Osteoblast (primary cell): ENCODE results near the gene MMP27. TPM values are rescaled to one million over a fixed set of nuclear protein-coding genes. Genes with fewer than 3 reads are reported as not detected.
A peak's percentile ranks its signal among the peaks of the same experiment; 100 is the strongest.

ENCODE experiments used
- DNase-seq: peaks from one replicate; pipeline ENCODE4 v3.0.0; 2011; ENCODE audit warnings: low spot score, mixed read lengths; ENCODE audit not compliant: insufficient read length; ENCODE audit errors: missing footprints
- H2AFZ ChIP-seq: 2 replicates; pipeline ENCODE4 v1.6.0; 2011; ENCODE audit warnings: mild to moderate bottlenecking, low read length
- H3K27ac ChIP-seq: 2 replicates; pipeline ENCODE4 v1.5.1; 2011; ENCODE audit warnings: mild to moderate bottlenecking, low read depth, low read length, moderate library complexity
- H3K27me3 ChIP-seq: 2 replicates; pipeline ENCODE4 v1.6.0; 2012; ENCODE audit warnings: mild to moderate bottlenecking, control low read depth, inconsistent platforms, low read length, moderate library complexity; ENCODE audit not compliant: insufficient read depth
- H3K36me3 ChIP-seq: 2 replicates; pipeline ENCODE4 v1.5.1; 2011; ENCODE audit warnings: mild to moderate bottlenecking, low read length, control low read depth, moderate library complexity; ENCODE audit not compliant: insufficient read depth
- H3K4me1 ChIP-seq: 2 replicates; pipeline ENCODE4 v1.5.1; 2011; ENCODE audit warnings: mild to moderate bottlenecking, low read length, control low read depth, moderate library complexity; ENCODE audit not compliant: insufficient read depth
- H3K4me2 ChIP-seq: 2 replicates; pipeline ENCODE4 v1.6.0; 2011; ENCODE audit warnings: mild to moderate bottlenecking, low read length; ENCODE audit not compliant: insufficient read depth
- H3K4me3 ChIP-seq: fragments of 200-600 bp; sonication (generic); 3 replicates; pipeline ENCODE4 v1.5.1; 2012; ENCODE audit warnings: mild to moderate bottlenecking, low read length, inconsistent platforms; ENCODE audit not compliant: insufficient read depth
- H3K79me2 ChIP-seq: 2 replicates; pipeline ENCODE4 v1.6.0; 2012; ENCODE audit warnings: mild to moderate bottlenecking, low read length, control low read depth, inconsistent platforms; ENCODE audit not compliant: insufficient read depth
- H3K9me3 ChIP-seq: 2 replicates; pipeline ENCODE4 v1.5.1; 2011; ENCODE audit warnings: low read depth, low read length, control low read depth
- H4K20me1 ChIP-seq: 2 replicates; pipeline ENCODE4 v1.6.0; 2012; ENCODE audit warnings: mild to moderate bottlenecking, low read length, control low read depth; ENCODE audit not compliant: insufficient read depth
- CTCF ChIP-seq: IDR thresholded peaks from 2 replicates; pipeline ENCODE4 v1.5.1; 2011; ENCODE audit warnings: mild to moderate bottlenecking, low read depth, low read length, moderate library complexity; ENCODE audit errors: extremely low read depth
- total RNA-seq: library from RNA; depleted of rRNA; stranded (reverse); fragments of >200 nt; gene quantifications from 2 replicates; pipeline ENCODE4 v1.2.3, GENCODE V29; 2012

MMP27 gene
- total RNA-seq, 1 donor = not detected

GRCh38 chr11:102643941-102644340 is 61.6 kb downstream of the MMP27 start:
- TF ChIP-seq CTCF = no peak
- Histone ChIP-seq H3K36me3 (no peaks in the 10 kb centered on the region), H3K79me2 (no peaks in the 10 kb centered on the region), H3K9me3 (no peaks in the 10 kb centered on the region), H3K4me1 (no peaks in the 10 kb centered on the region), H4K20me1 (no peaks in the 10 kb centered on the region), H3K4me3 (peak overlapping the region; percentile 51), H3K27ac (no peak overlapping the region), H3K4me2 (peak overlapping the region; percentile 73), H2AFZ (peak overlapping the region; percentile 54), H3K27me3 (no peaks in the 10 kb centered on the region)
- peak; percentile 70 for DNase-seq

Other genes starting within 250 kb of the MMP27 start
- under 0.01 TPM in 1 of 2 replicates, not detected in the other for gene MMP7, start 175.0 kb downstream of the MMP27 start, total RNA-seq
- not detected in 2 replicates for gene MMP20, start 80.4 kb downstream of the MMP27 start, total RNA-seq
- under 0.01 TPM in 1 of 2 replicates, not detected in the other for gene MMP8, start 19.2 kb upstream of the MMP27 start, total RNA-seq
- not detected in 2 replicates for gene MMP10, start 74.9 kb upstream of the MMP27 start, total RNA-seq
- gene MMP1, start 92.4 kb upstream of the MMP27 start, total RNA-seq = 0.72 and 1.5 TPM in 2 replicates
- 1.8 and 5.1 TPM in 2 replicates for gene MMP3, start 137.8 kb upstream of the MMP27 start, total RNA-seq
- under 0.01 and 0.36 TPM in 2 replicates for gene MMP12, start 169.2 kb upstream of the MMP27 start, total RNA-seq
- 1.8 and 2.5 TPM in 2 replicates for gene MMP13, start 250.0 kb upstream of the MMP27 start, total RNA-seq